NCI-H1092 treated with DMSO at 0.1 percent for 48 hours (cell line): ENCODE data around the gene C10orf143.
"Not testable (repeated sequence)": the region's sequence is repeated elsewhere in the genome, so short reads cannot be mapped to it uniquely, and the experiment has no call there.

ENCODE experiments used
- DNase-seq: peaks from one replicate; lab custom pipeline; 2025; lab: John Stamatoyannopoulos, UW

C10orf143 gene

GRCh38 chr10:130110246-130111112, at the start of gene C10orf143:
C10orf143 (minus strand) TSS chr10:130110830; CDS start chr10:130110772, 58 bp downstream.
- peak; percentile 93 for DNase-seq

GRCh38 chr10:130159192-130159794, 48.7 kb upstream of the C10orf143 start:
- no peak for DNase-seq

GRCh38 chr10:130146042-130146441, 35.4 kb upstream of the C10orf143 start:
- DNase-seq = no peak

GRCh38 chr10:130141878-130142277, 31.2 kb upstream of the C10orf143 start:
- DNase-seq = no peak

DNA sequence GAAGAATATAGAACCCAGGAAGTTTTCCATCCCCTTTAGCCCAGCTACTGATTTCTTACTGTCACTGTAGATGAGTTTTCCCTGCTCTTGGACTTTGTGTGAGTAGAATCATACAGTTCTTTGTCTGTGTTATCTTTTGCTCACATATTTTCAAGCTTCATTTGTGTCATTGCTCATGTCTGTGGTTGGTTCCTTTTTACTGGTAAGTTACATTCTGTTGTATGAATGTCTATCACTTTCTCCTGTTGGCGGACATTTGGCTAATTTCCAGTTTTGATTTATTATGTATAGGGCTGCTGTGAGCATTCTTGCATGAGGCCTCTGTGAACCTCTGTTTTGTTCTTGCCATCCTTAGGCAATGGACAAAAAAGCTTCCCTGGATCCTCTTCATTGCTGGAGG, 30.8 kb upstream of the C10orf143 start:
- DNase-seq = no peak

DNA sequence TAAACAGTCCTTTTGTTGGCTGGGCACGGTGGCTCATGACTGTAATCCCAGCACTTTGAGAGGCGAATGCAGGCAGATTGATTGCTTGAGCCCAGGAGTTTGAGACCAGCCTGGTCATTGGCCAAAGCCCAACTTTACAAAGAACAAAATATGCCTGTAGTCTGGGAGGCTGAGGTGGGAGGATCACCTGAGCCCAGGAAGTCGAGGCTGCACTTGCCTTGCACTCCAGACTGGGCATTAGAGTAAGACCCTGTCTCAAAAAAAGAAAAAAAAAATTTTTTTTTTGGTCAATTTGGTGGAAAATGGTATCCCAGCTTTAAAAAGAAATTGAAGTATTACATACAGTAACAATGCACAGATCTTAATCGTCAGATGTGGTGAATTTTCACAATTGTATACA, 30.4 kb upstream of the C10orf143 start:
- no peak for DNase-seq

DNA sequence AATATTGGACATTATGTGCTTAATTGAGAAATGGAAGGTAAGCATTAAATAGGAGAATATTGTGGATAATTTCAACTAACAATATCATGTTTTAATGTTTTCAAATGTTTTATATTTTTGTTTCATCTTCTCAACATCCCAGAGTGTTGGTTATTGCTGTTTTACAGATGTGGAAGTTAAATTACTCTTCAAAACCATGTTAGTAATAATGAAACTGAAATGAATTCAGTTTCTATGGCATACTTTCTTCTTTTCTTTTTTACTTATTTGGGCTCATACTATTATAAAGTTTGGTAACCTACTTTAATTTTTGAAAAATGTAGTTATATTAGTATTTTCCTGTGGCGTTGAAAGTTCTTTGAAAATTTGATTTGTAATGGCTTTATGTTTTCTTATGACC, 29.8 kb upstream of the C10orf143 start:
- no peak for DNase-seq

- no peak for DNase-seq
Measured at GRCh38 chr10:130138479-130138866, 27.8 kb upstream of the C10orf143 start.

DNA sequence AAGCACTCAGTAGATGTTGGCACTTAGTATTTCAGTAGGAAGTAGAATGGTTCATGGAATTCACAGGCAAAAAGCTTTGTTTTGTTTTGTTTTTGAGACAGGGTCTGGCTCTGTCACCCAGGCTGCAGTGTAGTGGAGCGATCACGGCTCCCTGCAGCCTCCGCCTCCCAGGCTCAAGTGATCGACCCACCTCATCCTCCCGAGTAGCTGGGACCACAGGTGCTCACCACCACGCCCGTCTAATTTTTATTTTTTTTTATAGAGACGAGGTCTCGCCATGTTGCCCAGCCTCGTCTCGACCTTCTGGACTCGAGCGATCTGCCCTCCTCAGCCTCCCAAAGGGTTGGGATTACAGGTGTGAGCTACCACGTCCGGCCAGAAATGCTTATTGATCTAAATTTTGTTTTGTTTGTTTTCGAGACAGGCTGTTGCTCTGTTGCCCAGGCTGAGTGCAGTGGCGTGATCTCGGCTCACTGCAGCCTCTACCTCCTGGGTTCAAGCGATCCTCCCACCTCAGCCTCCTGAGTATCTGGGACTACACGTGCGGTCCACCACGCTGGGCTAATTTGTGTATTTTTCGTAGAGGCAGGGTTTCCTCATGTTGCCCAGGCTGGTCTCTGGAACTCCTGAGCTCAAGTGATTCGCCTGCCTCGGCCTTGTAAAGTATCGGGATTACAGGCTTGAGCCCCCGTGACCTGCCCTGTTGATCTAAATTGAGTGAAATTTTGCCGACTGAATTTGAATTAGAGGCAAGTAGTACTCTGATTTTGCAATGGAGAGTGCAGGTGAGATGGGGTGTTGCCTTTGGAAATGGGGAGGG, 27.2 kb upstream of the C10orf143 start:
- no peak for DNase-seq

GRCh38 chr10:130137090-130137448, 26.4 kb upstream of the C10orf143 start:
- no peak for DNase-seq

- DNase-seq = peak; percentile 66
Measured at GRCh38 chr10:130136226-130137089, 25.8 kb upstream of the C10orf143 start, which contains the start of gene GLRX3. GLRX3 (plus strand) TSS chr10:130136391; CDS start chr10:130136421, 30 bp downstream.

GRCh38 chr10:130135676-130136225, 25.1 kb upstream of the C10orf143 start:
- DNase-seq = no peak

DNA sequence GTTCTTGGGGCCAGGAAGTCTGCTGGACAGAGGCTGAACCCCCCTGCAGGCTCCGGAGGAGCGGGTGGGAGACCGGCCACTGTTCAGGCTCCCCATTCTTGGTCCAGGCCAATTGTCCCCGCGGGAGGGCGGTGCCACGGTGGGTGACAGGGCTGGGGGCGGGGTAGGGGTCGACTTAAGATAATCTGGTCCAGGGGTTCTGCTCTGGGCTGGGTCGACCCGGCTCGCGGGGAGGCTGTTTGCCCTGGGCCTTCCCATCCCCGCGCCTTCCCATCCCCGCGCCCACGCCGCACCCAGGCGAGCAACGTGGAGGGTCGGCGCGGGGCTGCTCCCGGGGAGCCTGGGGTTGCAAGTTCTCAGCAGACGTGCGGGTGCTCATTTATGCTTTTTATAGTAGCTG, 18.3 kb upstream of the C10orf143 start:
- no peak for DNase-seq

DNA sequence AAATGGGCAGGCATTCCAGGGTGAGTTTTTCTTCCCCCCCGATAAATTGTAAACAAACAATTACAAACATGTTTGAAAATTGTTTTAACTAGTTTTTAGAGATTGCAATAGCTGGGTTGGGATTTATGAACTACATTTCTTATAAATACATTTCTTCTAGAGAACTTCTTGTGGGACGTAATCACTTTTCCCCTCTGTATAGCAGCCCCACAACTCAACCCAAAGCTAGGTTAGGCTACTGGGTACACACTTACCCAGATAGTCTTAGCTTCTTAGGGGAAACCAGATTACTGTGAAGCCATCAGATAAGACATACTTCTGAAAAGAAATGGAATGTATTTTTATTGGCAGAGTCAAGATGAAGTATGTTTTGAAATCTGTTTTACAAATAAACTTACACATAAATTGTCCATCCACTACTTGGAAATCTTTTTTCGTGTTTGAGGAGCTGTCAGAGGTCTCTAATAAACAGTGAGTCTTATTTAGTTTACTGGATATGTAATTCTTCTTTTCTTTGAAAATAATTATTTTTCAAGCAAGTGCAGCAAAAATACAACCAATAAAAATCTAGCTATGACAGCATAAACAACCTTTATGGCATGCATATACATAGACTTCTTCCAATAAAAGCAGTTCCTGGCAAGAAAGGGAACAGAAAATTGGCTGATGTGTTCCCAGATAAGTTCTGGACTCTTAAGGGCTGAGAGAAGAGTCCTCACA, 17.6 kb upstream of the C10orf143 start:
- no peak for DNase-seq

DNA sequence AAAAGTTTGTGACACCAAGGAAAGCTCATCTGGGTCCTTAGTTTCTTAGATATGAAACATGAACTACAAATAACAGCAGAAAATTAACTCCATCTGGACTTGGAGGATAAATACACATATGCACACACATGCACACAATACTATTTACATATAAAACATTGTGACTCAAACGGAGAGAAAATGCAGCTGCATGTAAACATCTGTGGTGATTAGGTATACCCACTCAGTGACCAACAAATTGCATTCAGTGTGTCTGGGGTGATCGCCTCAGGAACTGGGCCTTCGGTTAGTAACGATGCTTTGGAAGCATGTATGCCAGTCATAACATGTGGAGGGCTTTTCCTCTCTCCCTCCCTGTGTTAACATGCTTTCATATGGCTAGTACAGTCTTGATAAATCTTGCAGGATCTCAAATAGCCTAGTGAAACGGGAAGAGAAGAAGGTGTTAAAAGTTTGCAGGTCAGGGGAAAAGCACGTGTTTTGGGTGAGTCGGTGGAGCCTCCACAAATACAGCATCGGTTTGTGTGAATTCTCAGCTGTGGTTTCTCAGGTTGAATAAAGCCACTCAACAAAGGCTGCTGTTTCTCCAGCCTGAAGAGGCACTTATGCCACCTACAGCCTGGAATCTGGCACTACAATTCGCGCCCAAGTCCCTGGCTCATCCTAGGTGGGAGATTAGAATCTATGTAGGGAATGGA, 16.9 kb upstream of the C10orf143 start:
- DNase-seq = peak; percentile 58

DNA sequence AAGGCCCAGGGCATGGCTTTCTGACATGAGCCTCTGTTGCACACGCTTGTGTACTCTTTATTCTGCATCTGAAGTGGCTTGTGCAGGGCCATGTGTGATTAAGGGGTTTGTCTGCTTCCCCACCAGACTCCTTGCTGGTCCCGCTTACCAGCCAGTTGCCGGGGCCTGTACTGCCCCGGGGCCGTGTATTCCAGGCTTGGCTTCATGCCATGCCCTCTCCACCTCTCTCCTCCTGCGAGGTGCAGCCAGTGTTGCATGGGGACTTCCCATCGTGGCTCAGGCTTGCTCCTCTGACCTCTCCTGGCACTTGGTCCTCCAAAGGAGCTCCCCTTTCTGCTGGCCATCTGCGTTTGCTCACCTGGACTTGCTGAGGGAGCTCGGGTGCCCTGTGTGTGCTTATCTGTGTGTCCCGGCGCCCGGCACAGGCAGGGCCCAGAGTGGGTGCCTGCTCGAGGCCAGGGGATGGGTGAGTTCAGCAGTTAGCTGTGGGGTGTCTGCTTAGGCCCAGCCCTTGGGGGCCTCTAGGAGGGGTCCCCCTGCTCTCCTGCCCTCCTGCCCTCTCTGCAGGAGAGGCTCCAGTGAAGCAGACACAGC, 11.0 kb upstream of the C10orf143 start:
- no peak for DNase-seq

GRCh38 chr10:130117535-130117934, 6.9 kb upstream of the C10orf143 start:
- DNase-seq = not testable (repeated sequence)

GRCh38 chr10:130116942-130117341, 6.3 kb upstream of the C10orf143 start:
- not testable (repeated sequence) for DNase-seq

GRCh38 chr10:130112821-130113220, 2.2 kb upstream of the C10orf143 start:
- no peak for DNase-seq

- DNase-seq = no peak
Measured at GRCh38 chr10:130111852-130112180, 1.2 kb upstream of the C10orf143 start.
